Esophagus (tissue), 2 donors: ENCODE data around the gene FKBP9. TPM values are rescaled to one million over a fixed set of nuclear protein-coding genes. Genes with fewer than 3 reads are reported as not detected.
"Not testable (repeated sequence)": the region's sequence is repeated elsewhere in the genome, so short reads cannot be mapped to it uniquely, and the experiment has no call there.

Experiments
- H3K27ac ChIP-seq, 2 donors: one replicate each; pipeline ENCODE4 v1.5.1; 2013; ENCODE audit warnings: low read depth in 2 of 2, mild to moderate bottlenecking in 2 of 2, inconsistent platforms in 1 of 2, low read length in 1 of 2, moderate library complexity in 1 of 2
- H3K27me3 ChIP-seq, 2 donors: one replicate each; pipeline ENCODE4 v1.6.1; 2013; ENCODE audit warnings: low read length in 2 of 2, control low read depth in 1 of 2, mild to moderate bottlenecking in 1 of 2; ENCODE audit not compliant: insufficient read depth in 2 of 2, control insufficient read depth in 1 of 2
- H3K36me3 ChIP-seq, 2 donors: one replicate each; pipeline ENCODE4 v1.6.1; 2013; ENCODE audit warnings: low read length in 1 of 2; ENCODE audit not compliant: control insufficient read depth in 2 of 2, insufficient read depth in 2 of 2
- H3K4me1 ChIP-seq, 2 donors: one replicate each; pipeline ENCODE4 v1.6.1; 2013; ENCODE audit warnings: low read length in 1 of 2; ENCODE audit not compliant: control insufficient read depth in 2 of 2, insufficient read depth in 2 of 2
- H3K4me3 ChIP-seq, 2 donors: one replicate each; pipeline ENCODE4 v1.5.1; 2013; ENCODE audit warnings: low read length in 2 of 2, mild to moderate bottlenecking in 2 of 2, low read depth in 1 of 2, moderate library complexity in 1 of 2
- H3K9me3 ChIP-seq, 2 donors: one replicate each; pipeline ENCODE4 v1.6.1; 2013; ENCODE audit warnings: mild to moderate bottlenecking in 2 of 2, low read depth in 1 of 2, low read length in 1 of 2, moderate library complexity in 1 of 2; ENCODE audit not compliant: control insufficient read depth in 2 of 2, insufficient read depth in 1 of 2
- WGBS, 2 donors: extraction: QIAGEN DNeasy Blood & Tissue Kit; methylation state at CpG; one replicate each; pipeline ENCODE4 v1.1.7; 2013; 5-methylcytosine and 5-hydroxymethylcytosine counted together
- polyA plus RNA-seq, 2 donors: library from polyadenylated mRNA; stranded (reverse); fragments of 200-250 nt; gene quantifications; one replicate each; pipeline ENCODE4 v1.2.3, GENCODE V29; 2013
- donor health status: healthy with polysubstance abuse.
- donor health status: Bipolar disorder and iron deficiency.

The FKBP9 gene
- polyA plus RNA-seq, 2 donors: 15.8 to 22.6 TPM

GRCh38 chr7:32947420-32947983, 9.7 kb upstream of the FKBP9 start:
- Histone ChIP-seq H3K27me3 (no peaks in the 10 kb centered on the region), H3K27ac (no peak overlapping the region), H3K4me3 (no peak overlapping the region), H3K4me1 (no peaks in the 10 kb centered on the region), H3K9me3 (peaks cover 0 to 5% of the 10 kb centered on the region in 2 donors), H3K36me3 (no peaks in the 10 kb centered on the region)
- 88 to 90% methylated on average over 3 of the region's 3 CpGs for WGBS, 2 donors

GRCh38 chr7:32948202-32948601, 9.0 kb upstream of the FKBP9 start:
- 92 to 100% methylated on average over 4 of the region's 4 CpGs for WGBS, 2 donors

GRCh38 chr7:32952876-32953275, 4.4 kb upstream of the FKBP9 start:
- peaks cover 0 to 5% of the 10 kb centered on the region in 2 donors for H3K9me3 ChIP-seq
- H3K36me3 ChIP-seq: no peaks in the 10 kb centered on the region
- no peak overlapping the region for H3K4me3 ChIP-seq
- H3K4me1 ChIP-seq: no peaks in the 10 kb centered on the region
- H3K27ac ChIP-seq: no peak overlapping the region
- WGBS, 2 donors: 94 to 95% methylated on average over 1 of the region's 1 CpG
- no peaks in the 10 kb centered on the region for H3K27me3 ChIP-seq

More at GRCh38 chr7:32948202-32948601, 9.0 kb upstream of the FKBP9 start:
- H3K27ac ChIP-seq: no peak overlapping the region
- H3K4me3 ChIP-seq: no peak overlapping the region
- peaks cover 0 to 5% of the 10 kb centered on the region in 2 donors for H3K9me3 ChIP-seq
- H3K27me3 ChIP-seq: no peaks in the 10 kb centered on the region
- H3K4me1 ChIP-seq: no peaks in the 10 kb centered on the region
- no peaks in the 10 kb centered on the region for H3K36me3 ChIP-seq

- peaks cover 0 to 3% of the 10 kb centered on the region in 2 donors for H3K4me1 ChIP-seq
- H3K36me3 ChIP-seq: no peaks in the 10 kb centered on the region
- H3K27me3 ChIP-seq: no peaks in the 10 kb centered on the region
- peak overlapping the region; percentile 79 to 87 for H3K4me3 ChIP-seq
- H3K9me3 ChIP-seq: no peaks in the 10 kb centered on the region
- 21 to 32% methylated on average over 26 of the region's 26 CpGs for WGBS, 2 donors
- H3K27ac ChIP-seq: peak overlapping the region; percentile 90 to 98
Observed at GRCh38 chr7:32958046-32959025, 1.1 kb downstream of the FKBP9 start.

GRCh38 chr7:32963880-32964301, 6.7 kb downstream of the FKBP9 start:
- H3K4me1 ChIP-seq, H3K9me3 ChIP-seq, H3K36me3 ChIP-seq, H3K4me3 ChIP-seq, H3K27ac ChIP-seq, H3K27me3 ChIP-seq: not testable (repeated sequence)
- WGBS, 2 donors: 35 to 41% methylated on average over 5 of the region's 5 CpGs

GRCh38 chr7:32964461-32965159, 7.4 kb downstream of the FKBP9 start:
- H3K36me3 ChIP-seq, H3K27me3 ChIP-seq, H3K27ac ChIP-seq, H3K9me3 ChIP-seq, H3K4me1 ChIP-seq, H3K4me3 ChIP-seq: not testable (repeated sequence)
- 23 to 24% methylated on average over 6 of the region's 8 CpGs for WGBS, 2 donors

- H3K36me3 ChIP-seq, H3K27ac ChIP-seq, H3K9me3 ChIP-seq, H3K27me3 ChIP-seq, H3K4me1 ChIP-seq, H3K4me3 ChIP-seq: not testable (repeated sequence)
- WGBS, 2 donors: 59 to 75% methylated on average over 3 to 4 of the region's 5 CpGs
Observed at GRCh38 chr7:32966489-32967267, 9.4 kb downstream of the FKBP9 start.

- not testable (repeated sequence) for H3K9me3 ChIP-seq, H3K4me1 ChIP-seq, H3K27ac ChIP-seq, H3K27me3 ChIP-seq, H3K36me3 ChIP-seq, H3K4me3 ChIP-seq
- 70 to 86% methylated on average over 4 of the region's 4 CpGs for WGBS, 2 donors
Observed at GRCh38 chr7:32967268-32967582, 10.0 kb downstream of the FKBP9 start.

- WGBS, 2 donors: 27 to 33% methylated on average over 2 to 3 of the region's 3 CpGs
- peak overlapping the region in 1 of 2 donors; percentile 22 for H3K27ac ChIP-seq
- not testable (repeated sequence) for H3K9me3 ChIP-seq, H3K4me1 ChIP-seq, H3K4me3 ChIP-seq, H3K27me3 ChIP-seq, H3K36me3 ChIP-seq
Observed at GRCh38 chr7:32971967-32972366, 14.7 kb downstream of the FKBP9 start.
